ENCODE measurements around the gene GNE.

GNE gene

DNA sequence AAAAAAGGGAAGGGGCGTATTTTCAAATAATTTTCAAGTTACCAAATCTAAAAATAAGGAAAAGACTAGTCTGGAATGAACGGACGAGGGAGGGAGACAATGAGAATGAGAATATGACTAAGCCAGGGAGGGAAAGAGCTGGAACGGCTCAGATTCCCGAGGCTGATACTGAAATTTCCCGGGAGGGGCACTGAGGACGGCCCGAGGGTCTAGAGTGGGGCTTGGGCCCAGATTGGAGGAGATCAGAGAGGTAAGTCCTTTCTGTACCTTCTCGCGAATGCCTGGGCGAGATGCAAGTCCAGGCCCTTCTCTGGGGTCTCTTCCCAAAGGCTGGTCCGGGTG, 92.5 kb downstream of the GNE start:
- no peak for DNase-seq (ENCODE audit: low read depth)

DNA sequence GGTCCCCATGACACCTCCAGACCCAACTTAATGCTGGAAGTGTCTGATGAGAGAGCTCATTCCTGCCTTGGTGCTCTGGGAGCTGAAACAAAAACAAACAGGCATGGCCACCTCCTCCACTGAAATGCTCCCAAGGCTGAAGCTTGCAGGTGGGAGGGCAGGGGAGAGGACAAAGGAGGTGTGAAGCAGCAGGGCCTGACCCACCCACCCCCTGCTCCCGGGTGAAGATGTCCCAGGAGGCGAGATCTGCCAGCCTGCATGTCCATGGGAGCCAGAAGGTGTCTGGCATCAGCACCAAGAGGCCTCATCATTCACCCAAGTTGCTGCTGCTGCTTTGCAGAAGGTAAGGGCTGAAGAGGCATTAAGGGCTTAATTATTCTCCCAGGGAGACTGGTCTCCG, 93.3 kb downstream of the GNE start:
- no peak for DNase-seq (ENCODE audit: low read depth)
